ENCODE results near the gene SGO2.

- TF ChIP-seq POLR2AphosphoS5 (IDR thresholded peaks at IDR 0.05; ENCODE audit: insufficient read depth in 1 of 2, low read depth in 1 of 2): no peak
- TF ChIP-seq CTCF (IDR thresholded peaks at IDR 0.05): no peak
Observed at GRCh38 chr2:200534572-200534971, 8.6 kb downstream of the SGO2 start.
